ENCODE results near the gene ZBTB20.

The ZBTB20 gene

GRCh38 chr3:114566162-114566755 lies 580.8 kb downstream of the ZBTB20 start:
- no peak for DNase-seq

GRCh38 chr3:114565216-114565615 lies 581.9 kb downstream of the ZBTB20 start:
- DNase-seq: no peak

GRCh38 chr3:114563720-114564119 lies 583.4 kb downstream of the ZBTB20 start:
- DNase-seq: no peak

- no peak for DNase-seq
Measured at GRCh38 chr3:114562557-114562956, 584.5 kb downstream of the ZBTB20 start.

GRCh38 chr3:114558271-114558670 lies 588.8 kb downstream of the ZBTB20 start:
- DNase-seq: peak; percentile 22

GRCh38 chr3:114557791-114558190 lies 589.3 kb downstream of the ZBTB20 start:
- DNase-seq: peak; percentile 11

GRCh38 chr3:114556657-114557213 lies 590.4 kb downstream of the ZBTB20 start:
- no peak for DNase-seq

GRCh38 chr3:114554731-114555130 lies 592.4 kb downstream of the ZBTB20 start:
- DNase-seq: peak; percentile 70

GRCh38 chr3:114553949-114554593 lies 593.0 kb downstream of the ZBTB20 start:
- peak; percentile 5 for DNase-seq

- DNase-seq: no peak
Measured at GRCh38 chr3:114552527-114552812, 594.6 kb downstream of the ZBTB20 start.

- peak; percentile 51 for DNase-seq
Measured at GRCh38 chr3:114551770-114552526, 595.1 kb downstream of the ZBTB20 start.

- no peak for DNase-seq
Measured at GRCh38 chr3:114550165-114550564, 596.9 kb downstream of the ZBTB20 start.

GRCh38 chr3:114545193-114545592 lies 601.9 kb downstream of the ZBTB20 start:
- peak; percentile 19 for DNase-seq

- no peak for DNase-seq
Measured at GRCh38 chr3:114542359-114542758, 604.7 kb downstream of the ZBTB20 start.

GRCh38 chr3:114539525-114539924 lies 607.6 kb downstream of the ZBTB20 start:
- DNase-seq: no peak

- no peak for DNase-seq
Measured at GRCh38 chr3:114538211-114538610, 608.9 kb downstream of the ZBTB20 start.

GRCh38 chr3:114528517-114528916 lies 618.6 kb downstream of the ZBTB20 start:
- DNase-seq: no peak

- DNase-seq: no peak
Measured at GRCh38 chr3:114527036-114527644, 619.9 kb downstream of the ZBTB20 start.

GRCh38 chr3:114525278-114525677 lies 621.8 kb downstream of the ZBTB20 start:
- peak; percentile 13 for DNase-seq

GRCh38 chr3:114519415-114519814 lies 627.7 kb downstream of the ZBTB20 start:
- peak; percentile 45 for DNase-seq

- no peak for DNase-seq
Measured at GRCh38 chr3:114518206-114518808, 628.8 kb downstream of the ZBTB20 start.

GRCh38 chr3:114510201-114510600 lies 636.9 kb downstream of the ZBTB20 start:
- DNase-seq: no peak

GRCh38 chr3:114509756-114510155 lies 637.3 kb downstream of the ZBTB20 start:
- DNase-seq: no peak

All from fibroblast of skin of abdomen (primary cell).